Lung (tissue), 12 donors: ENCODE data around the gene RASGRF1. TPM values are rescaled to one million over a fixed set of nuclear protein-coding genes. Genes with fewer than 3 reads are reported as not detected.
A peak's percentile ranks its signal among the peaks of the same experiment; 100 is the strongest.

Experiments
- ATAC-seq: fragments of 200-7000 bp; cut with Tn5 transposase; one replicate; pipeline ENCODE4 v1.9.1; 2020; ENCODE audit warnings: moderate number of reproducible peaks; ENCODE audit not compliant: insufficient read depth, low FRiP score
- DNase-seq, 3 donors: peaks; one replicate each; pipeline ENCODE4 v3.0.0-alpha.2; 2013 to 2017
- H3K27ac ChIP-seq, 2 donors: one replicate each; pipeline ENCODE4 v1.5.1; 2013; ENCODE audit warnings: mild to moderate bottlenecking in 2 of 2, moderate library complexity in 2 of 2, control low read depth in 1 of 2, inconsistent platforms in 1 of 2, low read depth in 1 of 2, low read length in 1 of 2
- H3K27me3 ChIP-seq, 3 donors: one replicate each; pipeline ENCODE4 v1.5.1; 2013; ENCODE audit warnings: low read length in 2 of 3; ENCODE audit not compliant: control insufficient read depth in 3 of 3, insufficient read depth in 3 of 3
- H3K36me3 ChIP-seq, 4 donors: one replicate each; pipeline ENCODE4 v1.5.1; 2013; ENCODE audit warnings: low read length in 4 of 4, mild to moderate bottlenecking in 1 of 4, moderate library complexity in 1 of 4; ENCODE audit not compliant: control insufficient read depth in 4 of 4, insufficient read depth in 4 of 4
- H3K4me1 ChIP-seq, 5 donors: one replicate each; pipeline ENCODE4 v1.5.1; 2013; ENCODE audit warnings: low read length in 5 of 5, mild to moderate bottlenecking in 2 of 5, moderate library complexity in 1 of 5; ENCODE audit not compliant: control insufficient read depth in 5 of 5, insufficient read depth in 5 of 5
- H3K4me3 ChIP-seq: one replicate; pipeline ENCODE4 v1.5.1; 2013; ENCODE audit warnings: mild to moderate bottlenecking, control low read depth, moderate library complexity
- H3K9ac ChIP-seq, 2 donors: one replicate each; pipeline ENCODE4 v1.5.1; 2013; ENCODE audit warnings: low read length in 2 of 2, control low read depth in 1 of 2; ENCODE audit not compliant: insufficient read depth in 1 of 2
- H3K9me3 ChIP-seq, 4 donors: one replicate each; pipeline ENCODE4 v1.5.1; 2013; ENCODE audit warnings: low read length in 3 of 4, mild to moderate bottlenecking in 1 of 4, moderate library complexity in 1 of 4; ENCODE audit not compliant: control insufficient read depth in 4 of 4, insufficient read depth in 3 of 4
- CTCF ChIP-seq: IDR thresholded peaks from 2 replicates; pipeline ENCODE4 v1.5.1; 2012; ENCODE audit warnings: mild to moderate bottlenecking; ENCODE audit errors: control extremely low read depth, extremely low read depth
- WGBS, 2 donors: extraction: QIAGEN DNeasy Blood & Tissue Kit; methylation state at CpG; one replicate each; pipeline ENCODE4 v1.1.7; 2013; 5-methylcytosine and 5-hydroxymethylcytosine counted together
- polyA plus RNA-seq, 2 donors: library from polyadenylated mRNA; stranded (reverse); fragments of 200-250 nt; gene quantifications; one replicate each; pipeline ENCODE4 v1.2.1, GENCODE V29; 2013
- total RNA-seq, 2 donors: library from RNA; depleted of rRNA in 1 of 2; stranded (reverse); fragments of >200 nt in 1 of 2; gene quantifications; one replicate each; pipeline ENCODE4 v1.2.1, GENCODE V29; 2014 to 2021
- donor health status: control.
- donor health status: control.
- donor health status: Bipolar disorder and iron deficiency.
- donor health status: healthy.
- donor health status: DM: yes; HTN: yes; CAD: no.

RASGRF1 gene
- total and polyA plus RNA-seq, 4 donors, result 10.9 to 71.2 (median 24.6) TPM

GRCh38 chr15:79036323-79036722 lies 54.3 kb downstream of the RASGRF1 start:
- Histone ChIP-seq H3K4me1 (no peaks in the 10 kb centered on the region), H3K9ac (no peak overlapping the region), H3K27me3 (peaks cover 0 to 4% (median 0%) of the 10 kb centered on the region in 3 donors), H3K27ac (no peak overlapping the region), H3K9me3 (peaks cover 0 to 3% (median 0%) of the 10 kb centered on the region in 4 donors), H3K36me3 (no peaks in the 10 kb centered on the region), H3K4me3 (no peak overlapping the region)
- DNase-seq, result no peak
- ATAC-seq, result no peak
- no peak for TF ChIP-seq CTCF
- 78 to 86% methylated on average over 4 of the region's 4 CpGs for WGBS, 2 donors

- no peaks in the 10 kb centered on the region for H3K4me1 ChIP-seq
- H3K9me3 ChIP-seq, result peaks cover 0 to 3% (median 0%) of the 10 kb centered on the region in 4 donors
- DNase-seq, result peak; percentile 17 to 29 (median 19)
- 41 to 45% methylated on average over 18 of the region's 18 CpGs for WGBS, 2 donors
- TF ChIP-seq CTCF, result no peak
- H3K4me3 ChIP-seq, result no peak overlapping the region
- no peaks in the 10 kb centered on the region for H3K36me3 ChIP-seq
- H3K9ac ChIP-seq, result no peak overlapping the region
- no peak for ATAC-seq
- no peak overlapping the region for H3K27ac ChIP-seq
- peaks cover 0 to 4% (median 0%) of the 10 kb centered on the region in 3 donors for H3K27me3 ChIP-seq
Measured at GRCh38 chr15:79035814-79036213, 54.8 kb downstream of the RASGRF1 start.

GRCh38 chr15:79035111-79035601 lies 55.4 kb downstream of the RASGRF1 start:
- H3K4me3 ChIP-seq, result no peak overlapping the region
- WGBS, 2 donors, result 68 to 72% methylated on average over 11 of the region's 11 CpGs
- no peaks in the 10 kb centered on the region for H3K36me3 ChIP-seq
- peaks cover 0 to 4% (median 0%) of the 10 kb centered on the region in 3 donors for H3K27me3 ChIP-seq
- H3K4me1 ChIP-seq, result no peaks in the 10 kb centered on the region
- H3K9ac ChIP-seq, result no peak overlapping the region
- H3K27ac ChIP-seq, result no peak overlapping the region
- peaks cover 0 to 1% (median 0%) of the 10 kb centered on the region in 4 donors for H3K9me3 ChIP-seq
- DNase-seq (peak in 1 of 3 donors; percentile 7), ATAC-seq (no peak)
- no peak for TF ChIP-seq CTCF

GRCh38 chr15:79034284-79034683 lies 56.3 kb downstream of the RASGRF1 start:
- Histone ChIP-seq H3K9ac (no peak overlapping the region), H3K9me3 (no peaks in the 10 kb centered on the region), H3K4me1 (no peaks in the 10 kb centered on the region), H3K36me3 (no peaks in the 10 kb centered on the region), H3K27ac (no peak overlapping the region), H3K27me3 (peaks cover 0 to 4% (median 0%) of the 10 kb centered on the region in 3 donors), H3K4me3 (no peak overlapping the region)
- ATAC-seq (no peak), DNase-seq (no peak)
- no peak for TF ChIP-seq CTCF
- WGBS, 2 donors, result 94 to 96% methylated on average over 1 of the region's 1 CpG
